A549 (cell line): ENCODE data around the gene SDC3. TPM values are rescaled to one million over a fixed set of nuclear protein-coding genes. Genes with fewer than 3 reads are reported as not detected.
A peak's percentile ranks its signal among the peaks of the same experiment; 100 is the strongest.
"Not testable (repeated sequence)": the region's sequence is repeated elsewhere in the genome, so short reads cannot be mapped to it uniquely, and the experiment has no call there.

Experiments used
- ATAC-seq, 2 experiments: fragments of 200-7000 bp in 1 of 2; fragments of >200 bp in 1 of 2; cut with Nextera tagmentation in 1 of 2; cut with Tn5 transposase in 1 of 2; 3 replicates each; pipeline versions ENCODE4 v1.8.0 to v1.9.1; 2018 to 2020; ENCODE audit warnings: mild to moderate bottlenecking in 1 of 2, moderate library complexity in 1 of 2
- CTCF ChIA-PET: fragments of 300-600 bp; sonication (Branson Sonifier 250); formaldehyde crosslinking; extraction: SDS; loops from one replicate; lab custom pipeline; 2021; ENCODE audit warnings: antibody characterized with exemption, inconsistent platforms; lab: Yijun Ruan, JAX
- POLR2A ChIA-PET: fragments of 350-600 bp; formaldehyde crosslinking; extraction: SDS; loops from one replicate; lab custom pipeline; 2021; ENCODE audit warnings: antibody characterized with exemption, inconsistent platforms; lab: Yijun Ruan, JAX
- DNase-seq, 2 experiments: peaks; one replicate each; pipeline versions ENCODE4 v3.0.0 to v3.0.0-alpha.2; 2011 to 2016; ENCODE audit warnings: low read depth in 1 of 2, low spot score in 1 of 2
- FAIRE-seq: peaks from 2 replicates; lab custom pipeline; 2011; peaks lifted over from hg19 to GRCh38; lab: Jason Lieb, UNC
- H3K27ac ChIP-seq, 2 experiments: fragments of >200 bp; sonication (Bioruptor Twin); formaldehyde crosslinking; 3 replicates each; pipeline ENCODE4 v1.5.1; 2016 to 2017
- H3K4me1 ChIP-seq: fragments of >200 bp; sonication (Bioruptor Twin); formaldehyde crosslinking; 3 replicates; pipeline ENCODE4 v1.6.1; 2016
- H3K4me2 ChIP-seq: fragments of >200 bp; sonication (Bioruptor Twin); formaldehyde crosslinking; 3 replicates; pipeline ENCODE4 v1.6.1; 2016
- H3K4me3 ChIP-seq: fragments of >200 bp; sonication (Bioruptor Twin); formaldehyde crosslinking; 3 replicates; pipeline ENCODE4 v1.5.1; 2016
- H3K9me3 ChIP-seq: fragments of >200 bp; sonication (Bioruptor Twin); formaldehyde crosslinking; 3 replicates; pipeline ENCODE4 v1.6.1; 2016
- CHD2 ChIP-seq: fragments of 150-350 bp; IDR thresholded peaks from 2 replicates; pipeline ENCODE4 v1.6.1; 2014; ENCODE audit warnings: low read length; ENCODE audit not compliant: partially characterized antibody
- EP300 ChIP-seq, 2 experiments: fragments of >200 bp; sonication (Bioruptor Twin); formaldehyde crosslinking; IDR thresholded peaks; 2 replicates in 1 of 2; 3 replicates in 1 of 2; pipeline ENCODE4 v1.6.1; 2016 to 2017
- FOXS1 ChIP-seq: fragments of 250-450 bp; sonication (Bioruptor Pico); IDR thresholded peaks from 2 replicates; pipeline ENCODE4 v1.5.0; 2020; ENCODE audit warnings: mild to moderate bottlenecking, moderate library complexity
- GATA3 ChIP-seq: IDR thresholded peaks from 2 replicates; pipeline ENCODE4 v1.6.1; 2012; ENCODE audit warnings: borderline replicate concordance
- HOXB13 ChIP-seq: fragments of 250-450 bp; sonication (Bioruptor Pico); IDR thresholded peaks from 2 replicates; pipeline ENCODE4 v1.5.0; 2020; ENCODE audit warnings: low read depth, mild to moderate bottlenecking, moderate library complexity
- JUNB ChIP-seq: fragments of >200 bp; sonication (Bioruptor Twin); formaldehyde crosslinking; IDR thresholded peaks from 2 replicates; pipeline ENCODE4 v1.6.1; 2016
- NFE2L2 ChIP-seq: fragments of 150-350 bp; conservative IDR thresholded peaks from 2 replicates; pipeline ENCODE4 v1.6.1; 2014; ENCODE audit warnings: low read length
- NR3C1 ChIP-seq: fragments of >200 bp; sonication (Bioruptor Twin); formaldehyde crosslinking; IDR thresholded peaks from 3 replicates; pipeline ENCODE4 v1.6.1; 2017
- RAD21 ChIP-seq, 2 experiments: fragments of >200 bp in 1 of 2; sonication (Bioruptor Twin) in 1 of 2; formaldehyde crosslinking in 1 of 2; IDR thresholded peaks in 1 of 2; conservative IDR thresholded peaks in 1 of 2; 2 replicates in 1 of 2; 3 replicates in 1 of 2; pipeline ENCODE4 v1.6.1; 2012 to 2018; ENCODE audit warnings: inconsistent platforms in 1 of 2
- RCOR1 ChIP-seq: fragments of 150-350 bp; IDR thresholded peaks from 2 replicates; pipeline ENCODE4 v1.6.1; 2014; ENCODE audit warnings: antibody characterized with exemption, low read length, low read depth
- RFX5 ChIP-seq: fragments of 450-650 bp; IDR thresholded peaks from 2 replicates; pipeline ENCODE4 v1.7.1; 2014; ENCODE audit warnings: antibody characterized with exemption, mild to moderate bottlenecking, moderate library complexity
- TP53 ChIP-seq: fragments of 250-450 bp; sonication (Bioruptor Pico); IDR thresholded peaks from 2 replicates; pipeline ENCODE4 v1.5.0; 2021; ENCODE audit warnings: mild to moderate bottlenecking, moderate library complexity
- ZC3H11A ChIP-seq: fragments of 450-650 bp; IDR thresholded peaks from 2 replicates; pipeline ENCODE4 v1.6.1; 2014; ENCODE audit warnings: antibody characterized with exemption, mild to moderate bottlenecking
- ZSCAN20 ChIP-seq: fragments of 250-450 bp; sonication (Bioruptor Pico); IDR thresholded peaks from 2 replicates; pipeline ENCODE4 v1.8.0; 2022; ENCODE audit warnings: mild to moderate bottlenecking, moderate library complexity
- WGBS: methylation state at CpG from one replicate; pipeline ENCODE4 v1.1.6; 2017; ENCODE audit errors: missing lambda C conversion rate; 5-methylcytosine and 5-hydroxymethylcytosine counted together
- polyA plus RNA-seq, 4 experiments: library from polyadenylated mRNA; depleted of rRNA in 3 of 4; stranded (reverse); fragments of >200 nt; fragmentation: RNase III in 1 of 4; extraction: RNeasy Plus Mini Kit Qiagen cat#74134 plus additional on column Dnase treatment in 1 of 4; gene quantifications; 2 replicates in 3 of 4; 3 replicates in 1 of 4; pipeline ENCODE4 v1.2.3, GENCODE V29; 2011 to 2017
- TF ChIP-seq, protein P1 (sequence below): IDR thresholded peaks from 2 replicates; pipeline ENCODE4 v1.6.1; 2012
- TF ChIP-seq, protein P2 (sequence below): fragments of 450-650 bp; IDR thresholded peaks from 2 replicates; pipeline ENCODE4 v1.6.1; 2014; ENCODE audit warnings: antibody characterized with exemption
- TF ChIP-seq, protein P3 (sequence below): IDR thresholded peaks from 2 replicates; pipeline ENCODE4 v1.6.1; 2012

SDC3 gene
- polyA plus RNA-seq, 2 of the 4 experiments (the other 2 are of a cell fraction) = 2.0 to 8.9 TPM

DNA sequence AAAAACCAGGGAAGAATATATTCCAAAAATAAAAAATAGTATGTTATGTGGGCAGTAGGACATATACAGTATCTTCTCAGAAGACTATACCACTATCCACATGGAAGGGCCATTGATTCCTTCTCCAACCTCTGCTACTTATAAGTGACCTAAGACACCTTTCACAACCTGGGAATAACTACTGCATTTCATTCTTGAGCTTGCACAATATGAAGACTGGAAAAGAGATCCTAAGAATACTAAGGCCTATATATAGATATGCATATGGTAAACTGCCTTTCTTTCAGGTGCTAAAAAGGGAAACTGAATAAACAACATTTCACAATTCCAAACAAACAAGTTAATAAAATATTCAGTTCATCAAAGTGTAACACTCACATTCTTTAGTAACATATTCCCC lies 32.0 kb upstream of the SDC3 start:
- no peaks in the 10 kb centered on the region for H3K9me3 ChIP-seq
- FAIRE-seq (no peak), DNase-seq (no peak), ATAC-seq (no peak)
- H3K4me1 ChIP-seq = no peaks in the 10 kb centered on the region
- no peak overlapping the region for H3K4me3 ChIP-seq
- ChIA-PET CTCF (interaction anchor here (2.7 kb wide), 1 partner anchor 139 kb away, joined by 12 read pairs; no protein-coding TSS in a partner anchor), POLR2A (no interaction called here)
- no peak overlapping the region for H3K27ac ChIP-seq
- no peak overlapping the region for H3K4me2 ChIP-seq
- no peak for TF ChIP-seq NR3C1
- TF ChIP-seq, protein P1, sequence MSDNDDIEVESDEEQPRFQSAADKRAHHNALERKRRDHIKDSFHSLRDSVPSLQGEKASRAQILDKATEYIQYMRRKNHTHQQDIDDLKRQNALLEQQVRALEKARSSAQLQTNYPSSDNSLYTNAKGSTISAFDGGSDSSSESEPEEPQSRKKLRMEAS = no peak
- no peak for TF ChIP-seq CHD2
- no peak for TF ChIP-seq GATA3

DNA sequence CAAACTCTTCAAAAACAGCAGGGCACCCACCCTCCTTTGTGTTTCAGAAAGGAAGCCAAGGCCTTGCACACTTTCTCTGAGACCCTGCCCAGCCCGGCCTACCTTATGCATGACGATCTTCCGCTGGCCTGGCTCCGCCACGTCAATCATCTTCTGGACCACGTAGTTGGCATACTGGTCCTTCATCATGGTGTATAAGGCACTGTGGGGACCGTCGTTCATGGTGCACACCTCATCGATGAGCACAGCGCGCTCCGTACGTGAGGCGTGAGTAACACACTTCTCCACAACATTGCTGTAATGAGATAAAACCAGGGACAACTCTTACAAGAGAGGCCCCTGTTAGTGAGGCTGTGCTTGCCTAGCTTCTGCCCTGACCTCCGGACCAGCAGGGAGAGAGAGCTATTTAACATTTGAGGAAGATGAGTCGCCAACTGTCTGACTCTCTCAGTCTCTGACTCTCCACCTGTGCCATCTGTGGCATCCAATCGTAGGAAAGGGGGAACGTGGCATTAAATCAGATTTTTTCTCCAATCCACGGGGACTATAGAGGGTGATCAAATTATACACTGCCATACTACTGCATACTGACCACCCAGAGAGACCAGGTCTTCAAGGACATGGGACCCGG lies 28.1 kb upstream of the SDC3 start:
- Histone ChIP-seq H3K27ac (no peak overlapping the region), H3K4me3 (no peak overlapping the region)
- TF ChIP-seq TP53 (CRISPR knock-in tag) (no peak), JUNB (no peak), CHD2 (no peak), FOXS1 (CRISPR knock-in tag) (no peak), ZC3H11A (no peak), RFX5 (no peak), NFE2L2 (no peak), HOXB13 (CRISPR knock-in tag) (no peak), ZSCAN20 (no peak), RAD21 (conservative IDR thresholded peaks at IDR 0.05 in 1 of 2, IDR thresholded peaks at IDR 0.05 in 1 of 2) (no peak), EP300 (IDR thresholded peaks at IDR 0.05) (no peak), RCOR1 (no peak)
- TF ChIP-seq, protein P2, sequence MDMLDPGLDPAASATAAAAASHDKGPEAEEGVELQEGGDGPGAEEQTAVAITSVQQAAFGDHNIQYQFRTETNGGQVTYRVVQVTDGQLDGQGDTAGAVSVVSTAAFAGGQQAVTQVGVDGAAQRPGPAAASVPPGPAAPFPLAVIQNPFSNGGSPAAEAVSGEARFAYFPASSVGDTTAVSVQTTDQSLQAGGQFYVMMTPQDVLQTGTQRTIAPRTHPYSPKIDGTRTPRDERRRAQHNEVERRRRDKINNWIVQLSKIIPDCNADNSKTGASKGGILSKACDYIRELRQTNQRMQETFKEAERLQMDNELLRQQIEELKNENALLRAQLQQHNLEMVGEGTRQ = no peak
- TF ChIP-seq, all 56 proteins: peak for 0
- ATAC-seq (no peak), FAIRE-seq (no peak), DNase-seq (no peak)
- ChIA-PET POLR2A (no interaction called here), CTCF (no interaction called here)
- Histone ChIP-seq H3K4me2 (no peak overlapping the region), H3K9me3 (no peaks in the 10 kb centered on the region), H3K4me1 (peaks cover 18% of the 10 kb centered on the region)
- 89% methylated on average over 19 of the region's 20 CpGs for WGBS

DNA sequence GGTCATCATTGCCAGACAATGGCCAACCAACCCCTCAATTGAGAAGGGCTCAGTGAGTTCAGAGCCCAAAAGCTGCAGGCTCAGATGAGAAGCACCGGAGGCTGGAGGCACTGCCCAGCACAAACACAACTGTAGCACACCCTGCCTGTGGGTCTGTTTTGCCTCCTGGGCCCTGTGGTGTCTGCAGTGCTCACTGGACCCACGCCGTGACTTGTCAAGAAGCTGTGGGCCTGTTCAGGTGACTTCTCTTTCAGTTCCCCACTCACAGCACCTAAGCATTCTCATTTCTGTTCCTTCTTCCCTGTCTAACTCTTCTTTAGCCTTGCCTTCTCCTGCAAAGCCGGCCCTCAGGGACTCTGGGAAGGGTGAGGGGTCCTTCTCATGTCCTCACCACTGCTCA lies 27.2 kb upstream of the SDC3 start:
- peaks cover 18% of the 10 kb centered on the region for H3K4me1 ChIP-seq
- DNase-seq, H3K9me3 ChIP-seq, POLR2A ChIA-PET, H3K4me2 ChIP-seq, H3K27ac ChIP-seq, CTCF ChIA-PET, H3K4me3 ChIP-seq, FAIRE-seq, ATAC-seq: not testable (repeated sequence)
- no CpG with 5 or more reads among the region's 4 CpGs for WGBS

DNA sequence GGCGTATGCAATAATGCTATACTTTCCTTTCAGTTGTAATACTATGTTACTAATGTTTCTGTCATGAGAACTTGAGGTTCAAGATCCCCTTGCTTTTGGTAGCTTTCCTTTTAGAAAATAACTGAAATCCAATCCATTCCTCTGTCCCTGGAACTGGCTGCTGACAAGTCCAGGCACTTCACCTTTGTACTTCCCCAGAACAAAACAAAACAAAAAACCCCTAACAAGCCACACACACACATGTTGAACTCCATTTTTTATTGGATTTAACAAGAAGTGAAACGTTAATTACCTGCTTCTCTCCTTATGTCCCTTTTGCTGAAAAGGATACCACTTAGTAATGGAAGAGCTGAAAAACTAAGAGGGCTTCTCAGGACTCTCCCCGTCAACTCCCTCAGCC lies 26.1 kb upstream of the SDC3 start:
- ATAC-seq (no peak), DNase-seq (no peak), FAIRE-seq (no peak)
- ChIA-PET POLR2A (no interaction called here), CTCF (interaction anchor here (1.0 to 1.3 kb wide), 2 partner anchors 14 to 133 kb away, joined by 3 to 11 read pairs; no protein-coding TSS in a partner anchor)
- TF ChIP-seq RAD21 (conservative IDR thresholded peaks at IDR 0.05 in 1 of 2, IDR thresholded peaks at IDR 0.05 in 1 of 2) = no peak
- no peak for TF ChIP-seq RFX5
- TF ChIP-seq, protein P3, sequence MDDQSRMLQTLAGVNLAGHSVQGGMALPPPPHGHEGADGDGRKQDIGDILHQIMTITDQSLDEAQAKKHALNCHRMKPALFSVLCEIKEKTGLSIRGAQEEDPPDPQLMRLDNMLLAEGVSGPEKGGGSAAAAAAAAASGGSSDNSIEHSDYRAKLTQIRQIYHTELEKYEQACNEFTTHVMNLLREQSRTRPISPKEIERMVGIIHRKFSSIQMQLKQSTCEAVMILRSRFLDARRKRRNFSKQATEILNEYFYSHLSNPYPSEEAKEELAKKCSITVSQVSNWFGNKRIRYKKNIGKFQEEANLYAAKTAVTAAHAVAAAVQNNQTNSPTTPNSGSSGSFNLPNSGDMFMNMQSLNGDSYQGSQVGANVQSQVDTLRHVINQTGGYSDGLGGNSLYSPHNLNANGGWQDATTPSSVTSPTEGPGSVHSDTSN = no peak
- H3K9me3 ChIP-seq = no peaks in the 10 kb centered on the region
- no peak overlapping the region for H3K4me2 ChIP-seq
- H3K27ac ChIP-seq = peak overlapping the region in 1 of 2 experiments; percentile 26; a peak in 1 of 6 replicates
- peaks cover 18% of the 10 kb centered on the region for H3K4me1 ChIP-seq
- WGBS = 84% methylated on average over 3 of the region's 3 CpGs
- H3K4me3 ChIP-seq = no peak overlapping the region
